Measurements from ENCODE around the gene INPPL1. TPM values are rescaled to one million over a fixed set of nuclear protein-coding genes. Genes with fewer than 3 reads are reported as not detected.
A peak's percentile ranks its signal among the peaks of the same experiment; 100 is the strongest.
"Not testable (repeated sequence)": the region's sequence is repeated elsewhere in the genome, so short reads cannot be mapped to it uniquely, and the experiment has no call there.

INPPL1 gene
- polyA plus RNA-seq, 1 donor (not counting 4 experiments of a cell fraction or from before 2014, with no cell fraction given): 44.0 TPM

DNA sequence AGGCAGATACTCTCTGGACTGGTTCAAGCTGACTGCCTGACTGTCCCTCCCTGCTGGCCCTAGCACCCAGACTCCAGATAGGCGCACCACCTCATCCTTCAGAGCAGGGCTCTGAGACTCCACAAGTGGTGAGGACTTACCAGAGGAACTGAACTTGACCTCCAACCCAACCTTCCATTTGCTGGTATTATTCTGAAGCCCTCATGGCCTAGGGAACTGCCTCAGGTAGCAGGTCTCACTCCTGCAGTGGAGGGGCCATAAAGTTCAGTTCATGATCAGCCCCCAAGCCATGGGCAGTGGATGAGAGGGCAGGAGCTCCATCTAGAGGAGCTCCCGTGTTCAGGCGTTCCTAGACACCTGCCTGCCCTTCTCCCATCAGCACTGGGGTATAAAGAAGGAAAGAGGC, 43.0 kb upstream of the INPPL1 start:
- peak; percentile 33 for DNase-seq (ENCODE audit: low read depth, low spot score)
- H3K9me1 ChIP-seq (ENCODE audit: control insufficient read depth, extremely low read depth, insufficient read depth, low read length); FAIRE-seq; H3K36me3 ChIP-seq (ENCODE audit: control insufficient read depth in 2 of 2, extremely low read depth in 1 of 2, insufficient read depth in 2 of 2, low read length in 2 of 2); dilution Hi-C loops (cut with MboI; ENCODE audit: extremely low pct_ligation_motif_present, low sequenced_read_pairs); H3K79me2 ChIP-seq (ENCODE audit: control insufficient read depth, insufficient read depth, low read length); H3K27me3 ChIP-seq (ENCODE audit: control insufficient read depth, extremely low read depth, insufficient read depth, low read length); H3K4me3 ChIP-seq (ENCODE audit: control insufficient read depth in 2 of 3, extremely low read depth in 1 of 3, insufficient read depth in 2 of 3, low read depth in 1 of 3, low read length in 3 of 3); H3K9me3 ChIP-seq (ENCODE audit: control insufficient read depth, low read depth, low read length); H4K20me1 ChIP-seq (ENCODE audit: control insufficient read depth, extremely low read depth, insufficient read depth, low read length): not testable (repeated sequence)
- Histone ChIP-seq H3K4me2 (ENCODE audit: control insufficient read depth, extremely low read depth, insufficient read depth, low read depth, low read length) (peak overlapping the region; percentile 65), H3K9ac (ENCODE audit: control insufficient read depth, extremely low read depth, insufficient read depth, low read length) (peak overlapping the region; percentile 41), H3K27ac (ENCODE audit: control insufficient read depth, insufficient read depth, low read length) (peak overlapping the region; percentile 44), H2AFZ (ENCODE audit: control insufficient read depth, low read length) (peak overlapping the region; percentile 49), H3K4me1 (ENCODE audit: control insufficient read depth, extremely low read depth, insufficient read depth, low read length) (peaks cover 25% of the 10 kb centered on the region)
- TF ChIP-seq, protein P1, sequence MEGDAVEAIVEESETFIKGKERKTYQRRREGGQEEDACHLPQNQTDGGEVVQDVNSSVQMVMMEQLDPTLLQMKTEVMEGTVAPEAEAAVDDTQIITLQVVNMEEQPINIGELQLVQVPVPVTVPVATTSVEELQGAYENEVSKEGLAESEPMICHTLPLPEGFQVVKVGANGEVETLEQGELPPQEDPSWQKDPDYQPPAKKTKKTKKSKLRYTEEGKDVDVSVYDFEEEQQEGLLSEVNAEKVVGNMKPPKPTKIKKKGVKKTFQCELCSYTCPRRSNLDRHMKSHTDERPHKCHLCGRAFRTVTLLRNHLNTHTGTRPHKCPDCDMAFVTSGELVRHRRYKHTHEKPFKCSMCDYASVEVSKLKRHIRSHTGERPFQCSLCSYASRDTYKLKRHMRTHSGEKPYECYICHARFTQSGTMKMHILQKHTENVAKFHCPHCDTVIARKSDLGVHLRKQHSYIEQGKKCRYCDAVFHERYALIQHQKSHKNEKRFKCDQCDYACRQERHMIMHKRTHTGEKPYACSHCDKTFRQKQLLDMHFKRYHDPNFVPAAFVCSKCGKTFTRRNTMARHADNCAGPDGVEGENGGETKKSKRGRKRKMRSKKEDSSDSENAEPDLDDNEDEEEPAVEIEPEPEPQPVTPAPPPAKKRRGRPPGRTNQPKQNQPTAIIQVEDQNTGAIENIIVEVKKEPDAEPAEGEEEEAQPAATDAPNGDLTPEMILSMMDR (optimal IDR thresholded peaks at IDR 0.05 in 1 of 3, IDR thresholded peaks at IDR 0.05 in 1 of 3, conservative IDR thresholded peaks at IDR 0.05 in 1 of 3; ENCODE audit: extremely low read depth in 1 of 3, insufficient read depth in 2 of 3, low read length in 3 of 3): peak; percentile 51 to 57 (median 56)

DNA sequence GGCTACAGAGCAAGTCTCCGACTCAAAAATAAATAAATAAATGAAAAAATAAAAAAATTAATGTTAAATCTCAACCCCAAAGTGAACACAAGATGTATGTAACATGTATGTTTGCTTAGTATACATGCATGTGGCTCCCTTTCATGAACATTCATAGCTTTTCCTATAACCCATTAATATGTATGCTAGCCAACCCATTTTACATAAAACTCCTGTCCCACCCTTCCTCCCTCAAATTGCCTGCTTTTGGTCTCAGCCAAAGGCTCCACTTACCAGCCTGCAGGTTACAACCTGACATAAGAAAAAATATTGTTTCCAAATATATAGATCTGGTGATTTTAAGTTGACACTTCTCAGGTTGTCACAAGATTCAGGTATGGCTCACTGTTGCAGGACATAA, 36.3 kb upstream of the INPPL1 start:
- Histone ChIP-seq H3K36me3 (ENCODE audit: control insufficient read depth in 2 of 2, extremely low read depth in 1 of 2, insufficient read depth in 2 of 2, low read length in 2 of 2) (no peaks in the 10 kb centered on the region), H3K9ac (ENCODE audit: control insufficient read depth, extremely low read depth, insufficient read depth, low read length) (no peak overlapping the region), H2AFZ (ENCODE audit: control insufficient read depth, low read length) (no peak overlapping the region), H3K4me1 (ENCODE audit: control insufficient read depth, extremely low read depth, insufficient read depth, low read length) (no peaks in the 10 kb centered on the region), H3K79me2 (ENCODE audit: control insufficient read depth, insufficient read depth, low read length) (no peaks in the 10 kb centered on the region), H3K9me3 (ENCODE audit: control insufficient read depth, low read depth, low read length) (no peaks in the 10 kb centered on the region), H3K4me3 (ENCODE audit: control insufficient read depth in 2 of 3, extremely low read depth in 1 of 3, insufficient read depth in 2 of 3, low read depth in 1 of 3, low read length in 3 of 3) (no peak overlapping the region), H3K27ac (ENCODE audit: control insufficient read depth, insufficient read depth, low read length) (no peak overlapping the region), H3K27me3 (ENCODE audit: control insufficient read depth, extremely low read depth, insufficient read depth, low read length) (no peaks in the 10 kb centered on the region), H4K20me1 (ENCODE audit: control insufficient read depth, extremely low read depth, insufficient read depth, low read length) (no peaks in the 10 kb centered on the region), H3K4me2 (ENCODE audit: control insufficient read depth, extremely low read depth, insufficient read depth, low read depth, low read length) (no peak overlapping the region), H3K9me1 (ENCODE audit: control insufficient read depth, extremely low read depth, insufficient read depth, low read length) (no peaks in the 10 kb centered on the region)
- FAIRE-seq (no peak), DNase-seq (ENCODE audit: low read depth, low spot score) (no peak)
- dilution Hi-C loops (cut with MboI; ENCODE audit: extremely low pct_ligation_motif_present, low sequenced_read_pairs): no loop called here
- no peak for TF ChIP-seq EZH2 (IDR thresholded peaks at IDR 0.05; ENCODE audit: low read length)
- TF ChIP-seq, protein P1 (optimal IDR thresholded peaks at IDR 0.05 in 1 of 3, IDR thresholded peaks at IDR 0.05 in 1 of 3, conservative IDR thresholded peaks at IDR 0.05 in 1 of 3; ENCODE audit: extremely low read depth in 1 of 3, insufficient read depth in 2 of 3, low read length in 3 of 3): no peak
